Lung microvascular endothelial cell (primary cell): ENCODE data around the gene CMIP. TPM values are rescaled to one million over a fixed set of nuclear protein-coding genes. Genes with fewer than 3 reads are reported as not detected.
A peak's percentile ranks its signal among the peaks of the same experiment; 100 is the strongest.
"Not testable (repeated sequence)": the region's sequence is repeated elsewhere in the genome, so short reads cannot be mapped to it uniquely, and the experiment has no call there.

ENCODE experiments used
- DNase-seq, 2 donors: peaks; one replicate each; pipeline versions ENCODE4 v3.0.0 to v3.0.0-alpha.2; 2010; ENCODE audit warnings: low read depth in 2 of 2
- total RNA-seq: library from RNA; depleted of rRNA; stranded (reverse); fragments of >200 nt; gene quantifications from 2 replicates; pipeline ENCODE4 v1.2.1, GENCODE V29; 2014

Gene CMIP
- total RNA-seq, 1 donor from 2014 or later = 10.3 TPM

- no peak for DNase-seq
Observed at GRCh38 chr16:81421126-81421525, 23.5 kb upstream of the CMIP start.

- DNase-seq = no peak
Observed at GRCh38 chr16:81421536-81421935, 23.1 kb upstream of the CMIP start.

DNA sequence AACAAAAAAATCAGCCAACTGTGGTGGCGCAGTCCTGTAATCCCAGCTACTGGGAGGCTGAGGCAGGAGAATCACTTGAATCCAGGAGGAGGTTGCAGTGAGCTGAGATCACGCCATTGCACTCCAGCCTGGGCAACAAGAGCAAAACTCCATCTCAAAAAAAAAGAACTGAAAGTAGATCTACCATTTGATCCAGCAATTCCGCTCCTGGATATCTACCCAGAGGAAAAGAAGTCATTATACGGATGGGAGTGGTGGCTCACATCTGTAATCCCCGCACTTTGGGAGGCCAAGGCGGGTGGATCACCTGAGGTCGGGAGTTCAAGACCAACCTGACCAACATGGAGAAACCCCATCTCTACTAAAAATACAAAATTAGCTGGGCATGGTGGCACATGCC, 22.5 kb upstream of the CMIP start:
- not testable (repeated sequence) for DNase-seq

DNA sequence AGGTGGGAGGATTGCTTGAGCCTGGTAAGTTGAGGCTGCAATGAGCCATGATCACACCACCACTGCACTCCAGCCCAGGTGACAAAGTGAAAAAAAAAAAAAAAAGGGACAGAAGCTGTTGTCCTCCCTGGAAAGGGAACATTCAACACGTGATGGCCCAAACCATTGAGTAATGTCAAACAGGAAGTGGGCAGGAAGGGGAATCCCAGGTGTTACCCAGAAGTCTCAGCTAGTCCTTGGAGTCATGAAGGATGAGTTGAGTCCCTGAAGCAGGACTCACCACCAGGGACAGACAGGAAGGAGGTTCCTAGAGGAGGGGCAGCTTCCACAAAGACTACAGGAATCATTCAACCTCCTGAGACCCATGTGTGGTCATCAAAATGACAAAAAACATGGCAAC, 19.8 kb upstream of the CMIP start:
- peak in 1 of 2 donors; percentile 22 for DNase-seq

GRCh38 chr16:81427219-81427618, 17.4 kb upstream of the CMIP start:
- no peak for DNase-seq

GRCh38 chr16:81429045-81429521, 15.5 kb upstream of the CMIP start:
- peak; percentile 73 to 78 for DNase-seq

DNA sequence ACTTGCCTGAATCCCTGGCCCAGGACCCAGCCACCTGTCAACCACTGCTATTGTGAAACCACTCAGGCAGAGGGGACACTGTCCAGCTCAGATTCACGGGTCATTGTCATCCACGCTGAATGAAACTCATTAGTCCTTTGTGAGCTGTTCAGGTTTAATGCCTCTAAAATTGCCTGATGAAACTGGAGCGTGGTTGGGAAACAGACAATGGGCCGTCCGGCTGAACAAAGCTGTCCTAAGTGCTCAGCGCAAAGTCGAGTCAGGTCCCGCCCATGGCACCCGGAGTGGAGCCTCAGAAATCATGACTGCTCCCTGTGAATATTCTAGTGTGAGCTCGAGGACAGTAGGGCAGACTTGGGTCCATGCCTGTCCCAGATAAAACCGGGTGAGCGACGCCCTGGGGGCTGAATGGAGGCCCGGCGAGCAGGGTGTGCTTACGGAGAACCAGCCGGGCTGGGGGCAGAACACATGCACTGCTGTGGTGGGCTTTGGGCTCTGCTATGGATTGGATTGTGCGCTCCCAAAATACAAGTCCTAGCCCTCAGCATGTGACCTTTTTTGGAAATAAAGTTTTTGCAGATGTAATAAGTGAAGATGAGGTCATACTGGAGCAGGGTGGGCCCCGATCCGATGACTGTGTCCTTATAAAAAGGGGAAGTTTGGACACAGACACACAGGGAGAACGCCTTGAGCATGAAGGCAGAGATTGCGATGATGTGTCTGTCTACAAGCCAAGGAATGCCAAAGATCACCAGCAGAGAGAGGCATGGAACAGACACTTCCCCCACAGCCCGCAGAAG, 12.9 kb upstream of the CMIP start:
- DNase-seq = no peak

GRCh38 chr16:81432937-81433557, 11.6 kb upstream of the CMIP start:
- no peak for DNase-seq

DNA sequence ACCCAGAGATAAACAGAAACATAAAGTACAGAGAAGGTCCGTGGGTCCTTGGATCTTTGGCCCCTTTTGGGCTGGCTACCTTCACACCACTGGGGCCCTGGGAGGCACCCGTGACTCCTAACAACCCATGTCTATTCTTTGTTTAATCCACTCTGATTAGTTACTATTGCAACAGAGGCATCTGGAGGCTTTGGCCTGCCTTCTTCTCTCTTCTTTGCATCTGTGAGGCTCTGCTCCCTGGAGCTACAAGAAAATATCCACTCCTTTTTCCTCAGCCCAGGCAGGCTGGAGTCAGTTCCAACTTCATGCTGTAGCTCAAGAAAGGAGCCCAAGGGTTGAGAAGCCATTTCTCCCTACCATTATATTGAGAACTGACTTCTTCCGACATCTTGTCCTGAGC, 9.5 kb upstream of the CMIP start:
- no peak for DNase-seq

DNA sequence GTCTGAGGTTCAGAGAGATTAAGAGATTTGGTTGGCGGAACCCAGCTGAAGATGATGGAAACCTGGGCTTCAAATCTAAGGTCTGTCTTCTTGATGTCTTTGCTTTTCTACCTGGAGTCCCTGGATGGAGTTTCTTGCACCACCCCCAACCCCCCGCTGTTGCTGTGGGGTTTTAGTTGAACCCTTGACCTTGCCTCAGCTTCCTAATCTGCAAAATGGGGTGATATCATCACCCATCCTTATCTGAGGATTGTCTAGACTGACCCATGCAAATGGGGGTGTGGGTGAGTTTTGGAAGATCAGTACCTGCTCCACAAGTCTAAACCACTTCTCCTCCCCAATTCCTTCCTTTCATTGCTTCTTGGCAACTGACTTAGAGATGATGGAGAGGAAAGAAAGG, 9.0 kb upstream of the CMIP start:
- DNase-seq = no peak

DNA sequence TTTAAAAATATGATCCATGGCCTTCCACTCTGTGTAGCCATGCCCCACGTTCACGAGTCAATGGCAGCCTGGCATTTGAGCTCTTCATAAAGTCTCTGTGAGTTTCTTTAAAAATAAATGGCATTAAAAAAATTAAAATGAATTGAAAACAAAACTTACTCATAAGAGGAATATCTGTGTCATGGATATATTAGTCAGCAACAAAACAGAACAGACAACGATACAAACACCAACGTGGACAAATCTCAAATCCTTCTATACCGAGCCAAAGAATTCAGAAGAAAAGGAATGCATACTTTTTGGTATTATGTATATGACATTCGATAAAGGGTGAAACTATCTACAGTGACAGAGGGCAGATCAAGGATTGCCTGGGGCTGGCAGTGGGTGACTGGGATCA, 8.2 kb upstream of the CMIP start:
- no peak for DNase-seq

DNA sequence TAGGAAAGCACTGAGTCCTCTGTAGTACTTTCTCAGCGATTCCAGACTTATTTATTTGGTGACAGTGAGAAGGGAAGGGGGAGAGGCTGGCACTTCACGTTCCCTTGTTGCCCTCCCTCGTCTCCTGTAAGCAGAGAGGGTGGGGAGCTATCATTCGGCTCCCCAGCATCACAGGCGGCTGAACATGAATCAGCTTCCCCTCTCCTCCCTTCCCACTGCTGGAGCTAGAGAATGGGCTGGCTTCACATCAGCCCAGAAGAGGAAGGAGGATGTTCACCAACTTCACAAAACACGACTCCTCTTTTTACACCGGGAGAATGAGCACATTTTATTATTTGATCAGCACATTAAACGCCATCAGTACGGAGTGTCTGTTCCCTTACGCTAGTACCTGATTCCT, 6.7 kb upstream of the CMIP start:
- peak; percentile 33 to 44 for DNase-seq

- no peak for DNase-seq
Observed at GRCh38 chr16:81440888-81441761, 3.5 kb upstream of the CMIP start.

DNA sequence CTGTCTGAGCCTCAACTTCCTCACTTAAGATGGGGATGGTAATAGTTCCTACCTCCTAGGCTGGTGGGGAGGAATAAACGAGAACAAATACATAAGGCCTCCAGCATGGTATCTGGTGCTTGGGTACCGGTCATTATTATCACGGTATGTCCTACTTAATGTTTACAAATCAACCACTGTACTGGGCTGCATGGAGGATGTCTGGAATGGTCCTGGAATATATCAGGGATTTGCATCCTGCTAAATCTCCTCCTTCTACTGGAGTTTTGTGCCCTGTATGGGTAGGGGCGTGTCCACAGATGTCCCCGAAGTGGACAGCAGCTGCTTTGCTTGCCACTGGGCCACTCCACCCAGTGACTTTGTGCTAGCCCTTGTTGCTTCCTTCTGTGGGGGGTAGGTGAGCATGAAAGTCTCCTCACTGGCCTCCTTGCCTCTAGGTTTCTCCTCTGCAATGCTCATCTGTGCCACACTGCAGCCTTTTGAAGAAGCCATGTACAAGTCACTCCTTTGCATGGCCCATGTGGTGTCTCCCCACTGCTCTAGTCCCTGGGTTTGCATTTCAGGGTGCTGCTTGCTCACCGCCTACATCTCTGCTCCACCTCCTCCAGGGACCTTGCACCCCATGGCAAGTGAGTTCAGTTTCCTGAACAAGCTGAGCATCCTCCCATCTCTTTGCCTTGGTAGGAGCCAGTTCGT, 2.2 kb upstream of the CMIP start:
- DNase-seq = no peak

GRCh38 chr16:81442916-81443687, 1.5 kb upstream of the CMIP start:
- DNase-seq = no peak

GRCh38 chr16:81443688-81444447, 740 bp upstream of the CMIP start:
- no peak for DNase-seq

DNA sequence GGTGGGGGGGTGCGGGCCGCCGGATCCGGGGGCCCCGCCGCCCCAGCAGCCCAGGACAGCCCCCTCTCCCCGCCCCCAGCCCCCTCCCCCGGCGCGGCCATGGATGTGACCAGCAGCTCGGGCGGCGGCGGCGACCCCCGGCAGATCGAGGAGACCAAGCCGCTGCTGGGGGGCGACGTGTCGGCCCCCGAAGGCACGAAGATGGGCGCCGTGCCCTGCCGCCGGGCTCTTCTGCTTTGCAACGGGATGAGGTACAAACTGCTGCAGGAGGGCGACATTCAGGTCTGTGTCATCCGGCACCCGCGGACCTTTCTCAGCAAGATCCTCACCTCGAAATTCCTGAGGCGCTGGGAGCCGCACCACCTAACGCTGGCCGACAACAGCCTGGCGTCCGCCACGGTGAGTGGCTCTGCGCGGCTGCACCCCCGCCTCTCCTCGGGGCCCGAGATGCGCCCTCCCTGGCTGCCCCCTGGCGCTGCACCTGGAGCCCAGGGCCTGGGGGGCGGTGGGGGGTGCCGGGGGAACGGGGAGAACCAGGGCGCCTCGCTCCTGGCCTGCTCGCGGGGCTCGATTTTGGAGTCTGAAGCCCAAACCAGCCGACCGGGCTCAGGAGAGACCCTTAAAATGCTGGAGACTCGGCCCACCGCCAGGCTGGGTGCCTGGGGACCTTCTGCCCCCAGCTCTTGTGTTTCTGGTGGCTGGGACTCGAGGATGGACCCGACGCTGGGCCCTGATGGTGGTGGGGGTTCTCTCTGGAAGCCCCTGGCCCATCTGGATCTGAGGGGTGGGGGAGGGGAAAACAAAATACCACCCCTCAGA, 744 bp downstream of the CMIP start:
- peak; percentile 44 to 45 for DNase-seq

DNA sequence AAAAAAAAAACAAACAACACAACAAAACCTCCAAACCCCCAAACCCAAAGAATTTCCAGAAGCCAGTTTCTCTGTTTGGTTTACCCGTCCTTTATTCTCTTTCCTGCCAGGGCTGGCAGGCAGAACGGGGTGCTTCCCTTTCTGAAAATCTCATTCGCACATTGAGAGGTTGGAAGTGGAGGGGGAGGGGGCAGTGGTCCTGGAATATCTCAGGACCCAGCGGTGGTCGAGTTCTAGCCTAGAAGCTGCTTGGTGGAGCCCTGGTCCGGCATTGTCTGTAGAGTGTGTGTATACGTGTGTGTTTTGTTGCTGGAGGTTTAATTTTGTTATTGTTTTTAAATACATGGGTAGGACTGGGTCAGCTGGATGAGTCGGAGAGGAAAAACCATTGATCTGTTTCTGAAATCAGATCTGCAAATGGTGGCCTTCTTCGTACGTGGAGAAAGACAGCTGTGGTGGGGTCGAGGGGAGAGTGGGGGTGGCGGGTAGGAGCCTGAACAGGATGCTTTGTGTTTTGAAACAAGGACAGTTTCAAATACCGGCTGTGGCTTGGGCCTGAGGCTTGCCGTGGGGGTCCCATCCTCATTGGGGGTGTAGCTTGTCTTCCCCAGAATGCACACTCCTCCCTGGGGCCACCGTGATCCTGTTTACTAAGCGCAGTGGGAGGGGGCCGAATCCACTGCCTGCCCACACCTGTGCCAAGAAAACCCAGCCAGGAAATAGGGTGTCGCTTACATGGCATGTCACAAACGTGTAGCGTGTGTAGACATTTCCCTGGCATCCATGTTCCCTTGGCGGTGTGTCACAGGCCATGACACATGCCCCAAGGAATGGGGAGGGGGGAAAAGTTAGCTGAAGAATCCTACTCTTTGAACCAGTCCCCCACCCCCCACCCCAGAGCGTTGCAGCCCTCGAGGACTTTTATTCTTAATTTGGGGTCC, 1.6 kb downstream of the CMIP start:
- peak; percentile 40 to 41 for DNase-seq
